Activated naive CD4-positive, alpha-beta T cell treated with anti-CD3 and anti-CD28 coated beads, Interleukin-2, amount 50 U/mL, for 16 hours (primary cell): ENCODE data around the gene POC1A.

ENCODE experiments used
- DNase-seq: peaks from one replicate; pipeline ENCODE4 v3.0.0-alpha.2; 2020

The POC1A gene

GRCh38 chr3:52080830-52081719 is 73.1 kb downstream of the POC1A start:
- no peak for DNase-seq

- no peak for DNase-seq
Observed at GRCh38 chr3:52079958-52080357, 74.3 kb downstream of the POC1A start.

GRCh38 chr3:52078781-52079560 is 75.3 kb downstream of the POC1A start:
- no peak for DNase-seq

GRCh38 chr3:52077925-52078324 is 76.3 kb downstream of the POC1A start:
- DNase-seq, result no peak

GRCh38 chr3:52076896-52077780 is 77.1 kb downstream of the POC1A start:
- DNase-seq, result no peak

GRCh38 chr3:52073490-52073889 is 80.7 kb downstream of the POC1A start:
- DNase-seq, result no peak

GRCh38 chr3:52072471-52072870 is 81.8 kb downstream of the POC1A start:
- DNase-seq, result no peak

- no peak for DNase-seq
Observed at GRCh38 chr3:52072020-52072419, 82.2 kb downstream of the POC1A start.

GRCh38 chr3:52070724-52071621 is 83.2 kb downstream of the POC1A start:
- DNase-seq, result no peak

GRCh38 chr3:52069855-52070254 is 84.4 kb downstream of the POC1A start:
- no peak for DNase-seq

- DNase-seq, result no peak
Observed at GRCh38 chr3:52069135-52069534, 85.1 kb downstream of the POC1A start.

GRCh38 chr3:52068730-52069129 is 85.5 kb downstream of the POC1A start:
- DNase-seq, result no peak

- DNase-seq, result no peak
Observed at GRCh38 chr3:52068055-52068571, 86.1 kb downstream of the POC1A start.

- DNase-seq, result no peak
Observed at GRCh38 chr3:52067526-52067925, 86.7 kb downstream of the POC1A start.

GRCh38 chr3:52067046-52067445 is 87.2 kb downstream of the POC1A start:
- no peak for DNase-seq

GRCh38 chr3:52065264-52065756 is 88.9 kb downstream of the POC1A start:
- no peak for DNase-seq

- no peak for DNase-seq
Observed at GRCh38 chr3:52064561-52064960, 89.7 kb downstream of the POC1A start.

- no peak for DNase-seq
Observed at GRCh38 chr3:52063026-52063723, 91.0 kb downstream of the POC1A start.

- no peak for DNase-seq
Observed at GRCh38 chr3:52062505-52062904, 91.7 kb downstream of the POC1A start.

- no peak for DNase-seq
Observed at GRCh38 chr3:52061121-52061910, 92.9 kb downstream of the POC1A start.
